Fibroblast of villous mesenchyme (primary cell): ENCODE results near the gene COL23A1. TPM values are rescaled to one million over a fixed set of nuclear protein-coding genes. Genes with fewer than 3 reads are reported as not detected.

Source experiments
- DNase-seq: peaks from one replicate; pipeline ENCODE4 v3.0.0-alpha.2; 2010; ENCODE audit warnings: low read depth
- H3K4me3 ChIP-seq: 2 replicates; pipeline ENCODE4 v1.5.1; 2011; ENCODE audit warnings: low read depth, mild to moderate bottlenecking, low read length
- total RNA-seq: library from RNA; depleted of rRNA; stranded (reverse); fragments of >200 nt; gene quantifications from 2 replicates; pipeline ENCODE4 v1.2.3, GENCODE V29; 2012
- TF ChIP-seq, protein P1 (sequence below): IDR thresholded peaks from 2 replicates; pipeline ENCODE4 v1.5.1; 2012; ENCODE audit warnings: low read depth, mild to moderate bottlenecking, low read length; ENCODE audit not compliant: insufficient read depth

Gene COL23A1
- total RNA-seq, 1 donor: not detected

DNA sequence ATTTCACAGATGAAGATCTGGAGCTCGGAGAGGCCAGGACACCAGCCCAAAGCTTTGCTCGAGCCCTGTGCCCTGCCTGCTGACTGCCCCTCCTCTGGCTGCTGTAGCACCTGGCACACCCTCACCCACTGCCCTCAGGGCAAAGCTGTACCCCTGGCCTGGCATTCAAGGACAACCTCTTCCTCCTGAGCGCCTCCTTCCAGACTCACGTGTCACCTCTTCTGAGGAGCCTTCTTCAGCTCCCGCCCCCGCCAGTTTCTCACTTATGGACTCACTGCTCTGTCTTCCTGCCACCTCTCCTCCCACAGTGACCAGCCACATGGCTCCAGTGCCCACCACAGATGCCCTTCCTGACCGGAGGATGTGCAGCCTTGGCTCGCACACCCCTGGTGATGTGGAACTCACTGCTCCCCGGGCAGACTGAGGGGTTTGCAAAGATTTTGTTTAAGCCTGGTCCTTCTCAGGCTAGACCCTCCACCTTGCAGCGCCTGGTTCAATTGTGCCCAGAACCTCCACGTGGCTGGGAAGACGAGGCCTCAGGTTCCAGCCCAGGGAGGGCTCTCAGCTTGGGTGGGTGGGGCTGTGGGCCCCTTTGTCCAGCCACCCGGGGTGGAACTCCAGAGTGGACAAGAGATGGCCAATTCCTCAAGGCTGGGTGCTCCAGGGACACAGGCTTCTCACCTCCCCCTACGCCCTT lies 311.0 kb downstream of the COL23A1 start:
- TF ChIP-seq, protein P1, sequence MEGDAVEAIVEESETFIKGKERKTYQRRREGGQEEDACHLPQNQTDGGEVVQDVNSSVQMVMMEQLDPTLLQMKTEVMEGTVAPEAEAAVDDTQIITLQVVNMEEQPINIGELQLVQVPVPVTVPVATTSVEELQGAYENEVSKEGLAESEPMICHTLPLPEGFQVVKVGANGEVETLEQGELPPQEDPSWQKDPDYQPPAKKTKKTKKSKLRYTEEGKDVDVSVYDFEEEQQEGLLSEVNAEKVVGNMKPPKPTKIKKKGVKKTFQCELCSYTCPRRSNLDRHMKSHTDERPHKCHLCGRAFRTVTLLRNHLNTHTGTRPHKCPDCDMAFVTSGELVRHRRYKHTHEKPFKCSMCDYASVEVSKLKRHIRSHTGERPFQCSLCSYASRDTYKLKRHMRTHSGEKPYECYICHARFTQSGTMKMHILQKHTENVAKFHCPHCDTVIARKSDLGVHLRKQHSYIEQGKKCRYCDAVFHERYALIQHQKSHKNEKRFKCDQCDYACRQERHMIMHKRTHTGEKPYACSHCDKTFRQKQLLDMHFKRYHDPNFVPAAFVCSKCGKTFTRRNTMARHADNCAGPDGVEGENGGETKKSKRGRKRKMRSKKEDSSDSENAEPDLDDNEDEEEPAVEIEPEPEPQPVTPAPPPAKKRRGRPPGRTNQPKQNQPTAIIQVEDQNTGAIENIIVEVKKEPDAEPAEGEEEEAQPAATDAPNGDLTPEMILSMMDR: no peak
- DNase-seq: no peak
- no peak overlapping the region for H3K4me3 ChIP-seq

DNA sequence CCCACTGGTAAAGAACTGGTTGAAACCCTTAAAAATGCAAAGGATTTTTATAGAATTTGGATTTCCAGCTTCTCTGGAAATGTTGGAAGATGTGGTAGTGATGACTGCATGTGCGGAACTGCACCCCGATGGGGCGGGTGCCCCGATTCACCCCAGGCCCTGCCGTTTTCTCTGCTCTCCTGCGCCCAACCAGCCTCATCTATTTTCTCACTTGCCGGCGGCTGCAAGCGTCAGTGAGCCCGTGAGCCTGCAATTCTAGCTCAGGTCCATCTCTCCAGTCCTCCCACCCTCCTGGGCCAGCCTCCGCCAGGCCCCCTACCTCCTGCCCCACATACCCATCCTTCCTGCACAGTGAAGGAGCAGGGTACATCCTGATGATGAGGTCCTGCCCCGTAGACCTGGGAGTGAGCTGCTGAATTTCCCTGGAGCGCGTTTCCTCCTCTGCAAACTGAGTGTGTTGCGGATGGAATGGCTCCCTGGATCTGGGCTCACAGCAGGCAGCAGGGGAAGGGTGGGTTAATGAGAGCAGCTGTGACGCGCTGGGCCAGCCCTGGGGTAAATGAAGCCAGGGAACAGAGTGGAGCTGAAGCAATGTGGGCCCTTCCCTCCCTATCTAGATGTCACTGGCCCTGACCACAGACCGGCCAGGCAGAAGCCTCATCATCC lies 311.7 kb downstream of the COL23A1 start:
- DNase-seq: no peak
- TF ChIP-seq, protein P1: no peak
- no peak overlapping the region for H3K4me3 ChIP-seq

GRCh38 chr5:178277866-178278265 lies 312.3 kb downstream of the COL23A1 start:
- TF ChIP-seq, protein P1: no peak
- H3K4me3 ChIP-seq: no peak overlapping the region
- no peak for DNase-seq

GRCh38 chr5:178277346-178277745 lies 312.8 kb downstream of the COL23A1 start:
- H3K4me3 ChIP-seq: no peak overlapping the region
- DNase-seq: no peak
- TF ChIP-seq, protein P1: no peak

- no peak for DNase-seq
- TF ChIP-seq, protein P1: no peak
- no peak overlapping the region for H3K4me3 ChIP-seq
Measured at GRCh38 chr5:178274781-178275537, 315.2 kb downstream of the COL23A1 start.

DNA sequence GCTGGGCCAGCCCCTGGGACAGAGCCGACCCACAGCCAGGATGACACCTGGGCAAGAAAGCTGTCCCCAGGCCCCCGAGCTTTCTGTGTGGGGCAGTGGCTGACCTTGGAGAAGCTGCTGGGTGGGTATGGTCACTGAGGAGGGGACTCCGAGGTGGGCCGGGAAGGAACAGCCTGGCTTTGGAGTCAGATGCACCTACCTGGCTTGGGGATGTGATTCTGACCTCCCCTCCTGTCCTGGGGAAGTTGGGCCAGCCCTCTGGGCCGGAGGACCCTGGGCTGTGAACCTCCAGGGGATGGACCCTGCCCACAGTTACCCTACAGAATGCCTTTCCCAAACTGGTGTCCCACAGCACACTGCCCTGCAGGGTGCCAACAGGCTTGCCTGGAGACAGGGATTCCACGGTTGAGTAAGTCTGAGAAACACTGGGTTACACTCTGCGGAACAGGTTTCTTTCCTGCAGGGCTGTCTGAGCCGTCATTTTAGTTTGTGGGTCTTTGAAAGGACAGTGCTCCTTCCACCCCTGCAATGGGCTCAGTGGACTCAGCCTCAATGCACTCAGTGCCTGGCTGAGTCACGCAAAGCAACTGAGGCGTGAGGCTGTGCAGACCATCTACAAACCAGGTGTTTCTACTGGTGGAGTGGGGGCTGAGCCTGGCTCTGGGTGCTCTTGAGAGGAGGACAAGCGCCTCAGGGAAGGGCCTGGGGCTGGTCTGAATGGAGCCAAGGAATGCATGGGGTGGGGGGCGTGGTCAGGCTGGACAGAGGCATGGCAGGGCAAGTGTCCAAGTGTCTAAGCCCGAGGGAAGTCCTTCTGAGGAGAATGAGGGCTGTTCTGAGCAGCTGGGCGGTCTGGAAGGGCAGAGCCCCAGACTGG lies 316.3 kb downstream of the COL23A1 start:
- H3K4me3 ChIP-seq: no peak overlapping the region
- TF ChIP-seq, protein P1: no peak
- no peak for DNase-seq
